Mesenchymal stem cell (in vitro differentiated cells and primary cell): ENCODE measurements around the gene LHFPL6.

ENCODE experiments used
- DNase-seq: peaks from one replicate; pipeline ENCODE4 v3.0.0-alpha.2; 2013
- H2AFZ ChIP-seq: one replicate; pipeline ENCODE4 v1.6.1; 2013; ENCODE audit warnings: low read depth, mild to moderate bottlenecking, control low read depth, inconsistent platforms, low read length, moderate library complexity
- H2AK5ac ChIP-seq: 2 replicates; pipeline ENCODE4 v1.6.1; 2013; ENCODE audit warnings: low read length, moderate library complexity, mild to moderate bottlenecking, inconsistent platforms; ENCODE audit not compliant: severe bottlenecking
- H2BK120ac ChIP-seq: one replicate; pipeline ENCODE4 v1.6.1; 2013; ENCODE audit warnings: low read depth, mild to moderate bottlenecking, inconsistent platforms, low read length, moderate library complexity
- H2BK12ac ChIP-seq, 2 experiments: one replicate each; pipeline ENCODE4 v1.6.1; 2013; ENCODE audit warnings: inconsistent platforms in 2 of 2, low read length in 2 of 2, mild to moderate bottlenecking in 2 of 2, moderate library complexity in 2 of 2, control low read depth in 1 of 2
- H2BK15ac ChIP-seq: one replicate; pipeline ENCODE4 v1.6.1; 2013; ENCODE audit warnings: mild to moderate bottlenecking, low read depth, inconsistent platforms; ENCODE audit not compliant: poor library complexity, severe bottlenecking
- H2BK5ac ChIP-seq: 2 replicates; pipeline ENCODE4 v1.6.1; 2013; ENCODE audit warnings: low read depth, mild to moderate bottlenecking, low read length, control low read depth, inconsistent platforms; ENCODE audit not compliant: poor library complexity, severe bottlenecking
- H3K14ac ChIP-seq, 2 experiments: one replicate each; pipeline ENCODE4 v1.6.1; 2013; ENCODE audit warnings: inconsistent platforms in 2 of 2, low read length in 2 of 2, control low read depth in 1 of 2, mild to moderate bottlenecking in 1 of 2, moderate library complexity in 1 of 2
- H3K18ac ChIP-seq, 2 experiments: one replicate each; pipeline ENCODE4 v1.6.1; 2013; ENCODE audit warnings: inconsistent platforms in 2 of 2, low read length in 2 of 2, control low read depth in 1 of 2, low read depth in 1 of 2, mild to moderate bottlenecking in 1 of 2
- H3K23ac ChIP-seq, 2 experiments: one replicate each; pipeline ENCODE4 v1.6.1; 2013; ENCODE audit warnings: inconsistent platforms in 2 of 2, low read length in 2 of 2, mild to moderate bottlenecking in 2 of 2, moderate library complexity in 2 of 2, control low read depth in 1 of 2
- H3K27ac ChIP-seq: 2 replicates; pipeline ENCODE4 v1.5.1; 2013; ENCODE audit warnings: mild to moderate bottlenecking, moderate library complexity, low read length, control low read depth, inconsistent platforms; ENCODE audit not compliant: poor library complexity, severe bottlenecking
- H3K27me3 ChIP-seq, 2 experiments: 2 replicates each; pipeline versions ENCODE4 v1.6.1 to v1.7.0; 2013; ENCODE audit warnings: low read length in 2 of 2, mild to moderate bottlenecking in 2 of 2, moderate library complexity in 2 of 2, control low read depth in 1 of 2, inconsistent platforms in 1 of 2; ENCODE audit not compliant: control insufficient read depth in 1 of 2, insufficient read depth in 1 of 2
- H3K36me3 ChIP-seq, 2 experiments: 2 replicates each; pipeline versions ENCODE4 v1.6.1 to v1.7.0; 2013; ENCODE audit warnings: low read length in 2 of 2, control low read depth in 1 of 2, inconsistent platforms in 1 of 2, low read depth in 1 of 2, mild to moderate bottlenecking in 1 of 2; ENCODE audit not compliant: insufficient read depth in 2 of 2, control insufficient read depth in 1 of 2
- H3K4ac ChIP-seq, 2 experiments: one replicate each; pipeline ENCODE4 v1.6.1; 2013; ENCODE audit warnings: inconsistent platforms in 2 of 2, low read length in 2 of 2, mild to moderate bottlenecking in 2 of 2, moderate library complexity in 2 of 2, control low read depth in 1 of 2, low read depth in 1 of 2
- H3K4me1 ChIP-seq: 2 replicates; pipeline ENCODE4 v1.6.1; 2013; ENCODE audit warnings: low read depth, low read length, control low read depth; ENCODE audit not compliant: control insufficient read depth, insufficient read depth
- H3K4me2 ChIP-seq: 2 replicates; pipeline ENCODE4 v1.6.1; 2013; ENCODE audit warnings: low read length, mild to moderate bottlenecking, inconsistent platforms; ENCODE audit not compliant: poor library complexity, severe bottlenecking
- H3K4me3 ChIP-seq, 2 experiments: 2 replicates each; pipeline versions ENCODE4 v1.5.1 to v1.7.0; 2013; ENCODE audit warnings: low read length in 2 of 2, mild to moderate bottlenecking in 2 of 2, control low read depth in 1 of 2, low read depth in 1 of 2; ENCODE audit not compliant: insufficient read depth in 1 of 2
- H3K79me1 ChIP-seq: replicated peaks from 2 replicates; pipeline ENCODE4 v1.6.1; 2013; ENCODE audit warnings: mild to moderate bottlenecking, control low read depth, low read length, inconsistent platforms; ENCODE audit not compliant: poor library complexity, severe bottlenecking
- H3K9ac ChIP-seq: 2 replicates; pipeline ENCODE4 v1.7.0; 2013; ENCODE audit warnings: mild to moderate bottlenecking, low read length, moderate library complexity
- H3K9me3 ChIP-seq: 2 replicates; pipeline ENCODE4 v1.7.0; 2013; ENCODE audit warnings: mild to moderate bottlenecking, low read length; ENCODE audit not compliant: control insufficient read depth
- H4K8ac ChIP-seq: one replicate; pipeline ENCODE4 v1.6.1; 2013; ENCODE audit warnings: inconsistent platforms, mild to moderate bottlenecking, low read length, moderate library complexity
- H4K91ac ChIP-seq: one replicate; pipeline ENCODE4 v1.6.1; 2013; ENCODE audit warnings: mild to moderate bottlenecking, low read length, inconsistent platforms
- WGBS: methylation state at CpG from one replicate; pipeline ENCODE4 v1.1.7; 2013; ENCODE audit warnings: mixed read lengths; 5-methylcytosine and 5-hydroxymethylcytosine counted together

The LHFPL6 gene

DNA sequence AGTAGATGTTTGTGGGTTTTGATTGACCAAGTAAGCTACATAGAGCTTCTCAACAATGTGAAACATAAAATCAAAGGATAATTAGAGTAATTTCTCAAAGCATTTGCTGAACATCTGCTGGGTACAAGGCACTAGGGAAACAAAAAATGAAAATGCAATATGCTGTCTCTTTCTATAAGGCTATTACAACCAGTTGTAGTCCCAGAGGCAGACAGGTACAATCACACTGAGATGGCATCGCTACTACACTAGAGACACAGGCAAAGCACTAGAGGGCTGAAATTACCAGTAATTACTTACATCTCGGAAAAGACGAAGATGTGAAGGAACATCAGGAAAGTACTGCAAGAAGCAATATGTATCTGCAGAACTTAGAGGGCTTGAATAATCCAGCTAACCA lies 133.3 kb downstream of the LHFPL6 start:
- H2AFZ ChIP-seq, result no peak overlapping the region
- H4K91ac ChIP-seq, result no peak overlapping the region
- H4K8ac ChIP-seq, result no peak overlapping the region
- no peak overlapping the region for H3K14ac ChIP-seq
- no CpG with 5 or more reads among the region's 3 CpGs for WGBS
- no peak overlapping the region for H3K27ac ChIP-seq
- H3K27me3 ChIP-seq, result no peaks in the 10 kb centered on the region
- H2BK12ac ChIP-seq, result no peak overlapping the region
- H3K79me1 ChIP-seq, result peaks cover 9% of the 10 kb centered on the region
- no peak overlapping the region for H3K4me2 ChIP-seq
- H3K9me3 ChIP-seq, result peaks cover 6% of the 10 kb centered on the region
- no peak overlapping the region for H2BK15ac ChIP-seq
- H2BK120ac ChIP-seq, result no peak overlapping the region
- no peaks in the 10 kb centered on the region for H3K4me1 ChIP-seq
- no peak overlapping the region for H3K9ac ChIP-seq
- H3K36me3 ChIP-seq, result no peaks in the 10 kb centered on the region
- no peak for DNase-seq
- H3K23ac ChIP-seq, result no peak overlapping the region
- H3K4me3 ChIP-seq, result no peak overlapping the region
- no peak overlapping the region for H2AK5ac ChIP-seq
- no peak overlapping the region for H3K18ac ChIP-seq
- H2BK5ac ChIP-seq, result no peak overlapping the region
- H3K4ac ChIP-seq, result no peak overlapping the region

DNA sequence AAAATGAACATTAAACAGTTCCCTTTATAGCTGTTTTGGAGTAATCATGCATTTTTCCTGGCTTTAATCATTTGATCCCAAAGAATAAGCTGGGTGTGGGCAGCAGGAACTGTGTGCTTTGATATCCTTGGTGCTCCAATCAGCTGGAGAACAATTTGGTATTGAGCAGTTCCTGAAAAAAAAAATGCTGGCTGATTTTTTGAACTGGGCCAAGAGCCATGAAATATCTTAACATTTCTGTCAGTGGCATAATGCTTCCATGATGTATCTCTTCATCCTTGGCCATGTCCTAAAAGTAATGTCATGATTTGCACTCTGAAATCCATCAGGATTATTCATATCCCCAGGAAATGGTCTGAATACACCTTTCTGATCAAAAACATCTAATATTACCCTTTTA lies 134.7 kb downstream of the LHFPL6 start:
- Histone ChIP-seq H3K79me1 (peaks cover 9% of the 10 kb centered on the region), H2BK12ac (no peak overlapping the region), H3K14ac (no peak overlapping the region), H3K27ac (no peak overlapping the region), H2BK120ac (no peak overlapping the region), H3K9me3 (peaks cover 6% of the 10 kb centered on the region), H3K9ac (no peak overlapping the region), H3K4me2 (no peak overlapping the region), H3K4me1 (no peaks in the 10 kb centered on the region), H2AK5ac (no peak overlapping the region), H3K4ac (no peak overlapping the region), H3K36me3 (no peaks in the 10 kb centered on the region), H2AFZ (no peak overlapping the region), H3K4me3 (no peak overlapping the region), H3K18ac (no peak overlapping the region), H2BK15ac (no peak overlapping the region), H4K91ac (no peak overlapping the region), H3K23ac (no peak overlapping the region), H2BK5ac (no peak overlapping the region), H3K27me3 (no peaks in the 10 kb centered on the region), H4K8ac (no peak overlapping the region)
- DNase-seq, result no peak

DNA sequence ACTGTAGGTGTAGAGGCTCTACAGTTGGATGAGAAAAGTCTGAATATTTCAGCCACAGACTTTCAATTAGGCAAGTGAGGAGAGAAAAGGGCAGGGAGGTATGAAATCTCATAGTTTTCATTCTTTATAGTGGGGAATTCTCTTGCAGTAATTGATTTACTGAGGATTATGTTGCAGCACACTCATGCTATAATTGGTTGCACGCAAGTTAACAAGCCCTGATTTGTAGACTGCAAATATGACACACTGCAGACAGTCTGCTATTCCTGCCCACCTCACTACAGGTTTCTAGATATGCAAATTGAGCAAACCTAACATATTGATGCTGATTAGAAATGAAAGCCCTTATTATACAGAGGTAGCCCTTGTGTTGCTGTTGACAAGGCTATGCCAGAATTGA lies 139.4 kb downstream of the LHFPL6 start:
- no peak overlapping the region for H2AFZ ChIP-seq
- H3K4me1 ChIP-seq, result no peaks in the 10 kb centered on the region
- no peak overlapping the region for H3K4me3 ChIP-seq
- no peak overlapping the region for H4K8ac ChIP-seq
- H4K91ac ChIP-seq, result no peak overlapping the region
- H3K4ac ChIP-seq, result no peak overlapping the region
- no peak overlapping the region for H2BK120ac ChIP-seq
- H3K18ac ChIP-seq, result no peak overlapping the region
- no peaks in the 10 kb centered on the region for H3K36me3 ChIP-seq
- H2BK12ac ChIP-seq, result no peak overlapping the region
- H3K27me3 ChIP-seq, result no peaks in the 10 kb centered on the region
- no peak overlapping the region for H2AK5ac ChIP-seq
- no peak overlapping the region for H3K27ac ChIP-seq
- no peak overlapping the region for H2BK15ac ChIP-seq
- H3K4me2 ChIP-seq, result no peak overlapping the region
- no peak for DNase-seq
- no peak overlapping the region for H2BK5ac ChIP-seq
- H3K9ac ChIP-seq, result no peak overlapping the region
- no CpG with 5 or more reads among the region's 1 CpG for WGBS
- H3K79me1 ChIP-seq, result peaks cover 3% of the 10 kb centered on the region
- H3K14ac ChIP-seq, result no peak overlapping the region
- H3K23ac ChIP-seq, result no peak overlapping the region
- no peaks in the 10 kb centered on the region for H3K9me3 ChIP-seq

DNA sequence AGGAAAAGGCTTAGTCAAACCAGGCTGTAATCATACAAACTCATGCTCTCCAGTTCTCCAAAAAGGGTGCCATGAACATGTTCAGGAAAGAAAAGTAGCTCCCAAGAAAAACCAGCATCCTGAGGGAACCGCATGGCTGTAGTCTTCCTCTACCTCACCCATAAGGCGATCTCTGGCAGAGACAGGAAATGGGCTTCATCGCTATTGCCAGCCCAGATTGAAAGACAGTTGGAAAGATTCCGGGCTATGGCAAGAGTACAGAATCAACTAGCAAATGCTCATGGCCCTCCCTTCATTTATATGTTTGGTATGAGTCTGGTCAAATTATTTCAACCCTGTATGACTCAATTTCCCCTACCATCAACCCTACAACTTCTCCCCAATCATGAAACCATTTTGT lies 140.1 kb downstream of the LHFPL6 start:
- Histone ChIP-seq H3K36me3 (no peaks in the 10 kb centered on the region), H4K91ac (no peak overlapping the region), H3K4ac (peak overlapping the region; percentile 41 to 46), H2AFZ (no peak overlapping the region), H3K27me3 (no peaks in the 10 kb centered on the region), H3K14ac (no peak overlapping the region), H3K23ac (no peak overlapping the region), H2AK5ac (peak overlapping the region; percentile 63), H3K9ac (no peak overlapping the region), H2BK120ac (no peak overlapping the region), H3K18ac (peak overlapping the region in 1 of 2 experiments; percentile 30), H2BK12ac (no peak overlapping the region), H3K4me3 (no peak overlapping the region), H4K8ac (no peak overlapping the region), H3K4me1 (no peaks in the 10 kb centered on the region), H2BK5ac (no peak overlapping the region), H3K79me1 (peaks cover 3% of the 10 kb centered on the region), H3K4me2 (no peak overlapping the region), H3K9me3 (no peaks in the 10 kb centered on the region), H2BK15ac (no peak overlapping the region), H3K27ac (no peak overlapping the region)
- 97% methylated on average over 4 of the region's 4 CpGs for WGBS
- DNase-seq, result no peak
